Aorta (tissue), 5 donors: Measurements from ENCODE around the gene GJB5. TPM values are rescaled to one million over a fixed set of nuclear protein-coding genes. Genes with fewer than 3 reads are reported as not detected.
A peak's percentile ranks its signal among the peaks of the same experiment; 100 is the strongest.

Experiments
- ATAC-seq: fragments of 200-7000 bp; cut with Tn5 transposase; one replicate; pipeline ENCODE4 v1.9.1; 2022; ENCODE audit warnings: moderate library complexity; ENCODE audit not compliant: low FRiP score
- DNase-seq, 2 donors: peaks; one replicate each; pipeline ENCODE4 v3.0.0-alpha.2; 2020
- H3K27ac ChIP-seq, 2 donors: one replicate each; pipeline ENCODE4 v1.5.1; 2013; ENCODE audit warnings: low read length in 2 of 2, mild to moderate bottlenecking in 2 of 2, moderate library complexity in 2 of 2, control low read depth in 1 of 2, inconsistent platforms in 1 of 2, low read depth in 1 of 2
- H3K27me3 ChIP-seq, 2 donors: one replicate each; pipeline ENCODE4 v1.6.1; 2013; ENCODE audit warnings: control low read depth in 1 of 2, low read length in 1 of 2, mild to moderate bottlenecking in 1 of 2, moderate library complexity in 1 of 2; ENCODE audit not compliant: insufficient read depth in 2 of 2, control insufficient read depth in 1 of 2
- H3K36me3 ChIP-seq, 2 donors: one replicate each; pipeline ENCODE4 v1.6.1; 2013; ENCODE audit warnings: control low read depth in 1 of 2, low read length in 1 of 2, mild to moderate bottlenecking in 1 of 2; ENCODE audit not compliant: insufficient read depth in 2 of 2, control insufficient read depth in 1 of 2
- H3K4me1 ChIP-seq, 2 donors: one replicate each; pipeline ENCODE4 v1.6.1; 2013; ENCODE audit warnings: low read length in 2 of 2, control low read depth in 1 of 2, mild to moderate bottlenecking in 1 of 2, moderate library complexity in 1 of 2; ENCODE audit not compliant: insufficient read depth in 2 of 2, control insufficient read depth in 1 of 2
- H3K4me3 ChIP-seq, 2 donors: one replicate each; pipeline ENCODE4 v1.5.1; 2013; ENCODE audit warnings: low read length in 2 of 2, control low read depth in 1 of 2, mild to moderate bottlenecking in 1 of 2
- H3K9me3 ChIP-seq: one replicate; pipeline ENCODE4 v1.6.1; 2013; ENCODE audit warnings: mild to moderate bottlenecking, low read length; ENCODE audit not compliant: control insufficient read depth
- WGBS, 2 donors: extraction: QIAGEN DNeasy Blood & Tissue Kit; methylation state at CpG; one replicate each; pipeline ENCODE4 v1.1.7; 2013; 5-methylcytosine and 5-hydroxymethylcytosine counted together
- intact Hi-C, 2 donors: fragments of 100-400 bp; cut with DNase I; formaldehyde crosslinking; loops; one replicate each; pipeline versions ENCODE4 v1.14.2 to v1.15.0; 2022
- polyA plus RNA-seq, 2 donors: library from polyadenylated mRNA; stranded (reverse); fragments of 200-250 nt; gene quantifications; one replicate each; pipeline ENCODE4 v1.2.3, GENCODE V29; 2013
- total RNA-seq, 2 donors: library from RNA; stranded (reverse); fragmentation: NEBNext Ultra II Directional; extraction: Animal tissue kit (Norgen Biotek cat#: 25700); gene quantifications; one replicate each; pipeline ENCODE4 v1.2.1, GENCODE V29; 2021
- donor health status: healthy with polysubstance abuse.
- donor health status: Bipolar disorder and iron deficiency.
- donor health status: DM: no; HTN: no; CAD: no.
- donor health status: DM: no; HTN: no; CAD: no.
- donor health status: DM: yes; HTN: yes; CAD: no.

The GJB5 gene
- total and polyA plus RNA-seq, 4 donors: not detected

DNA sequence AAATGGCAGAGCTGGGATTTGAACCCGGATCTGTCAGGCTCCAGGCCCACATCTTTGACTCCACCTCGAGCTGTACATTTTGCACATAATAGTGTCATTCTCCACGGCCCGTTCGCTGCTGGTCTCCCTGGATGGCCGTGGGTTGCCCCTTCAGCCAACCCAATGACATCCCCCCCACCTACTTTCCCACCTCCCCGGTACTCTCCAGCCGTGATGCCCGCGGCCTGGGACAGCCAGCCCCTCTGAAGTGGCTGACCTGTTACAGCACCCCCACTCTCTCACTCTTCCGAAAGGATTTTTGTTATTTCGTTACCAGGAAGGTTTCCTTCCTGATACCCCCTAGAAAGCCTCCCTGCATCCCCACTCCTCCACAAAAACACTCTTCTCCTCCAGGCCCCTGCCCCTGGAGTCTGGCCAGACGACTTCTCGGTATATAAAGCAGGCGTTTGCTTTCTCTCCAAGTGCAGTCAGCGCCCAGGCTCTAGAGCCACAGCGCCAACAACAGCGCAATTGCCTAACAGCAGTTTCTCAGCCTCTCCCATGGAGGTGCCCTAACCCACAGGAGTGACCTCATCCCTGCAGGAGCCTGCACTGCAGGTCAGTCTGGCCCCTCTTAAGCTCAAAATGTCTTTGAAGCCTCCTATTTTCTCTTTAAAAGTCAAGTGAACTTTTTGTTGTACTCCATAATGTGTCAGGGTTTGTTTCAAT lies 14.5 kb upstream of the GJB5 start:
- intact Hi-C loops: loop anchor here (5.0 to 10.0 kb wide), 2 partner anchors 1106 to 1108 kb away; no protein-coding TSS in a partner anchor
- no peak overlapping the region for H3K4me3 ChIP-seq
- H3K27ac ChIP-seq: no peak overlapping the region
- no peak for ATAC-seq
- DNase-seq: peak in 1 of 2 donors; percentile 40
- WGBS, 2 donors: 45 to 48% methylated on average over 18 of the region's 18 CpGs
- no peaks in the 10 kb centered on the region for H3K9me3 ChIP-seq
- H3K36me3 ChIP-seq: no peaks in the 10 kb centered on the region
- H3K4me1 ChIP-seq: no peaks in the 10 kb centered on the region
- no peaks in the 10 kb centered on the region for H3K27me3 ChIP-seq

DNA sequence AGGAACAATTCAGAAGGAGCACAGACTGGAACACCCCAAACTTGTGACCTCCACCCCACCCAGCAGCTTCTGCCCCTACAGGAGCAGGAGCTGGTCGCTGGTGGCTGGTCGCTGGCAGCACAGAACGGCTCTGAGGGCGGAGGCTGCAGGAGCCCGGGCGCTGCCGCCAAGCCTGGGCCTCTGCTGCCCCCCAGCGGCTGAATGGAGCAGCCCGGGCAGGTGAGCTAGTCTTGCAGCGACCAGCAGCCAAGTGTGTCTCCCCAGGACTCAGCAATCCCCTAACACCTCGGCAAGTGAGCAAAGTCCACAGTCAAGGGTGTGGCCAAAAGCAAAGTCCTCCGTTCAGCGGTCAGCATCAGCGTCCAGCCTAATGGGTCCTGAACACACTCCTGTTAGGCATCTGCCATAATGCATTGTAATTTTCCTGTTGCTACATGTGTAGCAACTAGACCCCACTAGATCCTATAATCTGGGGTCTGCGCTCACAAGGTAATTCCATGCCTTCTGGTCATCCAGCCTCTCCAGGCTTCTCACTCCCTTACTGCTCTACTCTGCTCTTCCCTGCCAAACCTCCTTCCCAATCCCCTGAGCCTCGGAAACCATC lies 12.1 kb upstream of the GJB5 start:
- DNase-seq (peak; percentile 79 to 93), ATAC-seq (peak; percentile 80)
- Histone ChIP-seq H3K4me1 (no peaks in the 10 kb centered on the region), H3K27me3 (no peaks in the 10 kb centered on the region), H3K27ac (no peak overlapping the region), H3K9me3 (no peaks in the 10 kb centered on the region), H3K4me3 (no peak overlapping the region), H3K36me3 (no peaks in the 10 kb centered on the region)
- intact Hi-C loops: loop anchor here (5.0 to 10.0 kb wide), 2 partner anchors 1108 to 1110 kb away; no protein-coding TSS in a partner anchor
- WGBS, 2 donors: 12 to 14% methylated on average over 14 to 16 of the region's 16 CpGs

DNA sequence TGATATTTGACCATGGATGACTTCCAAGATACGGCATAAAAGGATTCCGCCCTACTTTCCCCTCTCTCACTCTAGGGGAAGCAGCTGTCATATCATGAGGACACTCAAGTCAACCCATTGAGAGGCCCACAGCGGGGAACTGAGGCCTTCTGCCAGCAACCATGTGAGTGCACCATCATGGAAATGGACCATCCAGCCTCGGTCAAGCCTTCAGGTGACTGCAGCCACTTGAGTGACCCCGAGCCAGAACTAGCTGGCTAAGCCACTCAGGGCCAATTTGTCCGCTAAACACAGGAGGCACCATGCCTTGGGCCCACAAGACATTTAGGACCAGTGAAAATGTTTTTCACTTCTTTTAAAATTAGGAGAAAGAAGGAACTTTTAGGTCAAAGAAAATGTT lies 11.1 kb upstream of the GJB5 start:
- ATAC-seq (no peak), DNase-seq (no peak)
- Histone ChIP-seq H3K4me3 (no peak overlapping the region), H3K36me3 (no peaks in the 10 kb centered on the region), H3K27ac (no peak overlapping the region), H3K27me3 (no peaks in the 10 kb centered on the region), H3K9me3 (no peaks in the 10 kb centered on the region), H3K4me1 (no peaks in the 10 kb centered on the region)
- intact Hi-C loops: loop anchor here (5.0 to 10.0 kb wide), 2 partner anchors 1109 to 1111 kb away; no protein-coding TSS in a partner anchor
- 87 to 92% methylated on average over 6 of the region's 6 CpGs for WGBS, 2 donors

DNA sequence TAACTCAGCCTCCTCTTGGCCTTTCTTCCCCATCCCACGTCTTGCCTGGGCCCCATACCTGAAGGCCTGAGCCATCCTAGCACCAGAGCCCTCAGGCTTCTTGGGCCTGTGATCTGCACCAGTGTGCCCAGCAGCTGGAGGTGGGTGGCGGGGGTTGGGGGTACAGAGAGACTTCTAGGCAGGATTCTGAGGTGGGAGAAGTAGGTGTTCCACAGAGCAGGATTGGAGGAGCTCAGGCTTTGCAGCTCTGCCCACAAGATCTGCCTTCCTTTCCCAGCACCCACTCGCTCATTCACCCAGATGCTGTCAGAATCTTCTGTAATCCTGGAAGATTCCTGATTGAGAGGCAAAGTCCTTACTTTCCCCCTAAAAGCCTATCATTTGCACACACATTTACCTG lies 10.0 kb upstream of the GJB5 start:
- no peak overlapping the region for H3K4me3 ChIP-seq
- WGBS, 2 donors: 78% methylated on average over 3 of the region's 3 CpGs
- no peaks in the 10 kb centered on the region for H3K27me3 ChIP-seq
- intact Hi-C loops: loop anchor here (5.0 to 10.0 kb wide), 2 partner anchors 1110 to 1113 kb away; no protein-coding TSS in a partner anchor
- H3K27ac ChIP-seq: no peak overlapping the region
- no peaks in the 10 kb centered on the region for H3K9me3 ChIP-seq
- H3K4me1 ChIP-seq: no peaks in the 10 kb centered on the region
- ATAC-seq (no peak), DNase-seq (no peak)
- H3K36me3 ChIP-seq: no peaks in the 10 kb centered on the region

DNA sequence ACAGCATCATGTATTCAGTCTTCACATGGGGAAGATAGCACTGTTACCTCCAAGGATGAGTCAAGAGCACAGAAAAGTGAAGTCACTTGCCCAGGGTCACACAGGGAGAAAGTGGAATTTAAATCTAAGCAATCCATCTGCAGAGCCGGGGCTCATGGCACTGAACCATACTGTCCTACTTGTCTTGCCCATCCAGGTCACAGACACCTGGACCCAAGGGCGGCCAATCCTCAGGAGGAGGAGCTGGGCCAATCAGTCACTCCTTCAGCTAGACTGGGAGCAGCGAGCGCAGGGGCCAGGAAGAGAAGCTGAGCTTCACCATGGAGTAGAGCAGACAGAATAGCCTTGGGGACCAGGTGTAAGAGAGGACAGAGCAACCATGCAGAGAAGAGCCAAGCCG lies 9.2 kb upstream of the GJB5 start:
- Histone ChIP-seq H3K9me3 (no peaks in the 10 kb centered on the region), H3K4me1 (no peaks in the 10 kb centered on the region), H3K4me3 (no peak overlapping the region), H3K27me3 (no peaks in the 10 kb centered on the region), H3K27ac (no peak overlapping the region), H3K36me3 (no peaks in the 10 kb centered on the region)
- intact Hi-C loops: loop anchor here in 1 of 2 donors (10.0 kb wide), 1 partner anchor 1111 kb away; no protein-coding TSS in a partner anchor
- ATAC-seq (no peak), DNase-seq (no peak)
- whole genome bisulfite sequencing, 2 donors: 77 to 79% methylated on average over 5 of the region's 5 CpGs

DNA sequence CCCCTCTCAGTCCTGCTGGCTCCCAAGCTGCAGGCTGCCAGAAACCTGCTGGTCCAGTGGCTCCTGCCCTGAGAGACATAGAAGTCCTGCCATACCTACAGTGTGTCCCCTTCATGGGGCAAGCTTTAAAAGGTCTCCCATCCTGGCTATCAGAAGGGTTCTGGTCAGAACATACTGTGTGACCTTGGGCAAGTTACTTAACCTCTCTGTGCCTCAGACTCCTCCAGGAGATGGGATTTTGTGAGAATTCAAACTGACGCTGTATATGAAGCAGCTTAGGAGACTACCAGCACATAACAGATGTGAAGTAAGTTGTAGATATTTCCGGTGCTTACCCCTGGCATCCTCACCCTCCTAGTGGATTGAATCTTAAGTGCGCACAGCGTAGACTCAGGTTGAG lies 8.7 kb upstream of the GJB5 start:
- Histone ChIP-seq H3K4me3 (no peak overlapping the region), H3K27me3 (no peaks in the 10 kb centered on the region), H3K27ac (no peak overlapping the region), H3K36me3 (no peaks in the 10 kb centered on the region), H3K4me1 (no peaks in the 10 kb centered on the region), H3K9me3 (no peaks in the 10 kb centered on the region)
- DNase-seq (no peak), ATAC-seq (no peak)
- intact Hi-C loops: loop anchor here in 1 of 2 donors (10.0 kb wide), 1 partner anchor 1111 kb away; no protein-coding TSS in a partner anchor
- 82 to 88% methylated on average over 4 of the region's 4 CpGs for WGBS, 2 donors

DNA sequence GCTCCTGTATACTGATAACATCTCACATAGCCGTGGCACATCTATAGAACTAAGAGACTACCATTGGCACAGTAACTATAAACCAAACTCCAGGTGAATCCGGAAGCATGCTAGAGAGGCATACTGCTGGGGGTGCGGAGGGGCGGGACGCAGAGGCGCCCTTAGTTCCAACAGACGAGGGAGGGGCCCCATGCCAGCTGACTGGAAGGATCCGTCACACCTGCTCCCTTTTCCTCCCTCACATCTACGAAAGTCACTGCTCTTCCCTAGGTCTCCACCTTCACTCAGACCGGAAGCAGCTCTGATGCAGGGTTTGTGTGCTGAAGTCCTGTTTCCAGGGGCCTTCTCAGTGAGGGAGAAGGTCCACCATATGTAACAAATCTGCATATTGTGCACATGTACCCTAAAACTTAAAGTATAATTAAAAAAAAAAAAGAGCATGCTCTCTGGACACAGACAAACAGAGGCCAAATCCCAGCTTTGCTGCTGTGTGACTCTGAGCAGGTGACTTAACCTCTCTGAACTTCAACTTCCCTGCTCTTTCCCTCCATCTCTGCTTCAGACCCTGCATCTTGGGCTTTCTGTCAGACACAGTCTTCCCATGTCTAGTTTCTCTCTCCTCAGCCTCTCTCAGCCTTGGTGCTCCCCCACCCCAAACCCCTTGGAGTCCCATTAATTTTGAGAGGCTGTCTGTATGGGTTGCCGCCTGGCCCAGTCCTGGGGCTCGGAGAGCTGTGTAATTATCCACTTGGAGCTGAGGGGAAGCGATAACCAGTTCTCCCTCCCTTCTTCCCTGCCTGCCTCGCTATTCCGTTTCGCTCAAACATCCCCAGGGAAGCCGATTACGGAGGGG lies 7.8 kb upstream of the GJB5 start:
- intact Hi-C loops: loop anchor here in 1 of 2 donors (10.0 kb wide), 1 partner anchor 1112 kb away; no protein-coding TSS in a partner anchor

DNA sequence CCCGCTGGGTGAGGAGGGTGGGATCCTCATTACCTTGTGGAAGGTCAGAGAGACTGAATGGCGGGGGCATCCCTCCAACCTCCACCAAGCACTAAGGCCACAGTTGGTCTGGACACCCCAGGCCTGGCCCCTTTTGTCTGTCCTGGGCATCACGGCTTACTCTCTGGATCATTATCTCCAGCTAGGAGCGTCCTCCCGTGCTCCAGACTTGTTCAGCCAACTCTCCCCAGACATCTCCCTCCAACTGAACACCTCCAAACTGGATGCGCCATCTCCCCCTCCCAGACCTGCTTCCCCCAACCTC lies 7.3 kb upstream of the GJB5 start:
- ATAC-seq: no peak
- H3K9me3 ChIP-seq: no peaks in the 10 kb centered on the region

More for the DNA sequence above, 7.8 kb upstream of the GJB5 start:
- ATAC-seq: no peak
- Histone ChIP-seq H3K27me3 (no peaks in the 10 kb centered on the region), H3K4me1 (no peaks in the 10 kb centered on the region), H3K36me3 (no peaks in the 10 kb centered on the region), H3K27ac (no peak overlapping the region), H3K4me3 (no peak overlapping the region), H3K9me3 (no peaks in the 10 kb centered on the region)
- 64 to 65% methylated on average over 18 of the region's 18 CpGs for WGBS, 2 donors
- DNase-seq: peak in 1 of 2 donors; percentile 58

More for the DNA sequence above, 7.3 kb upstream of the GJB5 start:
- no peak overlapping the region for H3K4me3 ChIP-seq
- WGBS, 2 donors: 68 to 75% methylated on average over 6 of the region's 6 CpGs
- DNase-seq: no peak
- intact Hi-C loops: loop anchor here in 1 of 2 donors (10.0 kb wide), 1 partner anchor 1113 kb away; no protein-coding TSS in a partner anchor
- no peaks in the 10 kb centered on the region for H3K27me3 ChIP-seq
- H3K27ac ChIP-seq: no peak overlapping the region
- no peaks in the 10 kb centered on the region for H3K4me1 ChIP-seq
- no peaks in the 10 kb centered on the region for H3K36me3 ChIP-seq
